PFSK-1 (cell line): Measurements from ENCODE around the gene SOX13.

Experiments
- FOXP2 ChIP-seq: optimal IDR thresholded peaks from 2 replicates; pipeline ENCODE3; 2011; ENCODE audit warnings: borderline replicate concordance, control low read depth, inconsistent platforms; ENCODE audit not compliant: insufficient read depth; ENCODE audit errors: extremely low read length, extremely low read depth
- POLR2AphosphoS5 ChIP-seq: IDR thresholded peaks from 2 replicates; pipeline ENCODE4 v1.6.1; 2012; ENCODE audit warnings: low read depth, mild to moderate bottlenecking, control low read depth, low read length, moderate library complexity
- SIN3A ChIP-seq: IDR thresholded peaks from 2 replicates; pipeline ENCODE4 v1.6.1; 2012; ENCODE audit warnings: mild to moderate bottlenecking, low read length, moderate library complexity, borderline replicate concordance; ENCODE audit not compliant: insufficient read depth
- TAF1 ChIP-seq: IDR thresholded peaks from 2 replicates; pipeline ENCODE4 v1.6.1; 2012; ENCODE audit warnings: low read length, control low read depth, borderline replicate concordance; ENCODE audit not compliant: insufficient read depth
- TF ChIP-seq, protein P1 (sequence below), 2 experiments: IDR thresholded peaks; 2 replicates each; pipeline versions ENCODE4 v1.6.1 to v1.8.0; 2011 to 2012; ENCODE audit warnings: low read depth in 2 of 2, low read length in 2 of 2, control low read depth in 1 of 2, inconsistent platforms in 1 of 2, mild to moderate bottlenecking in 1 of 2, moderate library complexity in 1 of 2; ENCODE audit not compliant: insufficient read depth in 1 of 2

SOX13 gene

DNA sequence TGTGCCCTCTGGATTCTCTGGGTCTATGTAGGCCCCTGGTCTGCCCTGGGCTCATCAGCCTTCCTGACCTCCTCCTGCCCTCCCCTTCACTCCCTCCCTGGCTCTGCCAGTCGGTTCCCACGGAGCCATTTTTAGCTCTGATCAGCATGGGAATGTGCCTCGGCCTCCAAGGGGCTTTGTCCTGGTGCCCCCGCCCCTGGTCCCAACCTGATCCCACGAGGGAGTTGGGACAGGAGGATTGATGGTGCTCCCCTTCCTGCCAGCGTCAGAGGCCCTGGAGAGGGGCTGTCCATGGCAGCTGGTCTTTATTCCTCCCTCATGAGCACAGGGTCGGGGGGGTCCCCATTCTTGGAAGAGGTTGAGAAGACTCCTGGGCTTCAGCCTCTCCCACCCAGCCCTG is 54.0 kb downstream of the SOX13 start:
- TF ChIP-seq, protein P1, sequence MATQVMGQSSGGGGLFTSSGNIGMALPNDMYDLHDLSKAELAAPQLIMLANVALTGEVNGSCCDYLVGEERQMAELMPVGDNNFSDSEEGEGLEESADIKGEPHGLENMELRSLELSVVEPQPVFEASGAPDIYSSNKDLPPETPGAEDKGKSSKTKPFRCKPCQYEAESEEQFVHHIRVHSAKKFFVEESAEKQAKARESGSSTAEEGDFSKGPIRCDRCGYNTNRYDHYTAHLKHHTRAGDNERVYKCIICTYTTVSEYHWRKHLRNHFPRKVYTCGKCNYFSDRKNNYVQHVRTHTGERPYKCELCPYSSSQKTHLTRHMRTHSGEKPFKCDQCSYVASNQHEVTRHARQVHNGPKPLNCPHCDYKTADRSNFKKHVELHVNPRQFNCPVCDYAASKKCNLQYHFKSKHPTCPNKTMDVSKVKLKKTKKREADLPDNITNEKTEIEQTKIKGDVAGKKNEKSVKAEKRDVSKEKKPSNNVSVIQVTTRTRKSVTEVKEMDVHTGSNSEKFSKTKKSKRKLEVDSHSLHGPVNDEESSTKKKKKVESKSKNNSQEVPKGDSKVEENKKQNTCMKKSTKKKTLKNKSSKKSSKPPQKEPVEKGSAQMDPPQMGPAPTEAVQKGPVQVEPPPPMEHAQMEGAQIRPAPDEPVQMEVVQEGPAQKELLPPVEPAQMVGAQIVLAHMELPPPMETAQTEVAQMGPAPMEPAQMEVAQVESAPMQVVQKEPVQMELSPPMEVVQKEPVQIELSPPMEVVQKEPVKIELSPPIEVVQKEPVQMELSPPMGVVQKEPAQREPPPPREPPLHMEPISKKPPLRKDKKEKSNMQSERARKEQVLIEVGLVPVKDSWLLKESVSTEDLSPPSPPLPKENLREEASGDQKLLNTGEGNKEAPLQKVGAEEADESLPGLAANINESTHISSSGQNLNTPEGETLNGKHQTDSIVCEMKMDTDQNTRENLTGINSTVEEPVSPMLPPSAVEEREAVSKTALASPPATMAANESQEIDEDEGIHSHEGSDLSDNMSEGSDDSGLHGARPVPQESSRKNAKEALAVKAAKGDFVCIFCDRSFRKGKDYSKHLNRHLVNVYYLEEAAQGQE (IDR thresholded peaks at IDR 0.05; ENCODE audit: insufficient read depth in 1 of 2, low read depth in 2 of 2, low read length in 2 of 2): no peak
- TF ChIP-seq FOXP2 (no peak), TAF1 (no peak), POLR2AphosphoS5 (no peak), SIN3A (no peak)

DNA sequence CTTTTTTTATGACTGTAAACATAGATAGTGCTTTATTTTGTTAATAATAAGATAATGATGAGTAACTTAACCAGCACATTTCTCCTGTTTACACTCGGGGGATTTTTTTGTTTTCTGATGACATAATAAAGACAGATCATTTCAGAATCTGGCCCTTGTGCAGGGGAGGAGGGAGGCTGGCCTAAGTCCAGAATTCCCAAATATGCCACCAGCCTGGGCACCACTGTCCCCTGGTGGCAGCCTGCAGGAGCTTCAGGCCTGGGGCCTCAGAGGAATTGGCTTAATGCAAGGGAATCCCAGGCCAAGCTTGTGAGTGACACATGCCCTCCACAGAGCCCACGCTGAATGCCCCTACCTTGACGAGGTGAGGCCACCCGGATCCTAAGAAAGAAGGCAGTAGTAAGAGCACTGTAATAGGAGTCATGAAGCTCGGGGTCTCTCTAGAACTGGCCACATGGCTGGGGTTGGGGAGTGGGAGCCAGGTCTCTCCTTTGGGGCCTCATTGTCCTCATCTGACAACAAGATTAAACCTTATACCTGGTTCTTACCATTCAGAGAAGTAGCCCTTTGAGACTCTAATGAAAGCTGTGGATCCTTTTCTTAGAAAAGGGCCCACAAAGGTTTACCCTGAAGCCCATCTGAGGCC is 54.8 kb downstream of the SOX13 start:
- TF ChIP-seq FOXP2 (no peak), SIN3A (no peak), TAF1 (no peak), POLR2AphosphoS5 (no peak)
- TF ChIP-seq, protein P1 (IDR thresholded peaks at IDR 0.05; ENCODE audit: insufficient read depth in 1 of 2, low read depth in 2 of 2, low read length in 2 of 2): no peak

DNA sequence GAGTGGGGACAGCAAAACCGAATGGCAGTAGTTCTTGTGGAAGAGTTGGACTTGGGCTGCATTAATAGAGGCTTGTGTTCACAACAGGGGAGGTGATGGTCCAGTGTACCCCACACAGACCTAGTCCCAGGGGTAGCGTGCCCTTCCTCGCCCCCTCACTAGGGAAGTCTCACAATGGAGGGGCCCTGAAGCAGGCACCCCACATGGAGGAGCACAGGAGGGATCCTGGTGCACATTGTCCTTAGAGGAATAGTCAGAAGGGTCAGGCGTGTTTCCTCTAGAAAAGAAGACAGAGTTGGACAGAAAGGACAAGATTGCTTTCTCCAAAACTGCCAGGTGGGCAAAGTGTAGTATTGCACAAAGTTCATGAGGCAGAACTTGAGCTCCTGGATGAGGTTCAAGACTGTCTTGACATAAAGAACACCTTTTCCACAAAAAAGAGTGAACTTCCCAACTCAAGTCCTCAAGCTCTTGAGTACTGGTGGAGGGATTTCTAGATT is 55.6 kb downstream of the SOX13 start:
- no peak for TF ChIP-seq TAF1
- TF ChIP-seq SIN3A: no peak
- no peak for TF ChIP-seq FOXP2
- TF ChIP-seq POLR2AphosphoS5: no peak
- TF ChIP-seq, protein P1 (IDR thresholded peaks at IDR 0.05; ENCODE audit: insufficient read depth in 1 of 2, low read depth in 2 of 2, low read length in 2 of 2): no peak

DNA sequence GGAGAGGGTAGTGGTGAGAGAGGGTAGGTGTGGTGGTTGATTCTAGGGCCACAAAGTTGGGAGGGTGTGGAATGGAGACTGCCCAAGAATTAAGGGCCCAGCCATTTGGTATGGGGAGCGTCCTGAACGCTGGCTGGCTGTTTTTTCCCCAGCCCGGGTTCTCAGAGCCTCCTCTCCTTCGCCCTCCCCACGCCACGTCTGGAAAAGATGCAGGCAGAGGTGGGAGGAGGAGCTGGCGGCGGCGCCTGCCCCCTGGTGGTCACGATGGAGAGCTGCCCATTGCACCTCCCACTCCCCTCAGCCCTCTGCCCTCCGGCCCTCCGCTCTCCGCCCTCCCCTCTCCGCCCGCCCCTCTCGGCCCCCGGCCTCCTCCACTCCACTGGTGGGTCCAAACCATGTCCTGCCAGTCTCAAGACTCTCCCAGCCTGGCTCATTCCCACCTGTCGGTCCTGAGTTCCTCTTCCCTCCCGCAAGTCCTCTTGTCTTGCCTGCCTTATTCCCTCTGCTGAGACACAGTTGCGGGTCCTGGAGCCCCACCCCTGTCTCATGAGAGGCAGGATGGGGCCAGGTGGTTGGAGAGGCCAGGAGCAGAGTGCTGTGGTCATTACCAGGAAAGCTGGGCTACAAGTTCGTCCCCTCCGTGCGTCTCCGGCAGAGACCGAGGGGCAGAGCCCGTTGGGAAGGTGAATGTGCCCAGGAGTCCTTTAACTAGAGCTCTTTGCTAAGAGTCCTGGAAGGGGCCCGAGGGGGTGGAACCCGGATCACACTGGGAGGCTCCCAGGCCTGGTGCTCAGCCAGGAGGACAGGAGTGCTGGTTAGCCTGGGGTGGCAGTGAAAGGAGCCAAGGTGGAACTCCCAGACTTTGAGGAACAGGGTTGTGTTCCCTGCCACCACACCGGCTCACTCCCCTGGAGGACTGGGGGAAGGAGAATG is 56.3 kb downstream of the SOX13 start:
- TF ChIP-seq SIN3A (no peak), POLR2AphosphoS5 (no peak), FOXP2 (peak; percentile 55)
- TF ChIP-seq, protein P1 (IDR thresholded peaks at IDR 0.05; ENCODE audit: insufficient read depth in 1 of 2, low read depth in 2 of 2, low read length in 2 of 2): no peak
